OCI-LY3 (cell line): ENCODE measurements around the gene GRIN1.

Experiments used
- EZH2phosphoT487 ChIP-seq: fragments of 200-600 bp; shearing (Covaris generic); IDR thresholded peaks from 2 replicates; pipeline ENCODE4 v1.6.1; 2018; ENCODE audit warnings: antibody characterized with exemption, mixed run types, low read depth
- TF ChIP-seq, protein P1 (sequence below): fragments of 200-600, 300-600 bp; sonication (generic); IDR thresholded peaks from 2 replicates; pipeline ENCODE4 v1.5.1; 2014; ENCODE audit warnings: antibody characterized with exemption, low read length, low read depth

DNA sequence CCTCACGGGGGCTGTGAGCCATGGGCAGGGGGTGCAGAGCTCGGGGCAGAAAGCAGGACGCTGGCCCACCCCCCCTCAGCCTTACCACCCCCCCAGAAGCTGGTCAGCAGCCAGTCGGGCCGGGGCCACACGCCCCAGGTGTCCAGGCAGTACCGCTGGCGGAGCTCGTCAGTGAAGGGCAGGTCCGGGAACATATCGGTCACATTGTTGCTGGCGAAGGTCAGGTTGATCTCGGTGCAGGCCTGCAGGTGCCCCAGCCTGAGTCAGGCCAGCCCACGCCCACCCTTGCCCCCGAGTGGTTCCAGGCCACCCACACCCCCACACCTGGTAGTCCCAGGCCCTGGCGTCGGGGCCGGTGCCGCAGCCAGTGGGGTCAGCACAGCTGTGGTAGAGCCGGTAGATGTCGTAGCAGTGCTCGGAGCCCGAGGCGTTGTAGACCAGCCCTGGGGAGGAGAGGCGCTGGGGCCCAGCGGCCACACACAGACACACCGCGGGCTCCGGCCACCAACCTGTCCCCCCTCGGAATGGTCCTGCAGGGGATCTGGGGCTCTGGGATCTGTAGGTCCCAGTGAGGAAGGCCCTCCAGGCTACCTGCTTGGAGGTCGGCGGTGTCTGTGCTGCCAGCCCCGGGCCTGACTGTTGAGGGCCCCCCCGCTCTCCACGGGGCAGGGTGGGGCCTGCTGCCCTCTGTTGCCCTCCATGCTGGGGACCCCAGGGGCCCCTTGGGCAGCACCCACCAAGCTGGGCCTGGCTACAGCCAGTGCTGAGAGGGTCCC lies 27.0 kb upstream of the GRIN1 start:
- TF ChIP-seq, protein P1, sequence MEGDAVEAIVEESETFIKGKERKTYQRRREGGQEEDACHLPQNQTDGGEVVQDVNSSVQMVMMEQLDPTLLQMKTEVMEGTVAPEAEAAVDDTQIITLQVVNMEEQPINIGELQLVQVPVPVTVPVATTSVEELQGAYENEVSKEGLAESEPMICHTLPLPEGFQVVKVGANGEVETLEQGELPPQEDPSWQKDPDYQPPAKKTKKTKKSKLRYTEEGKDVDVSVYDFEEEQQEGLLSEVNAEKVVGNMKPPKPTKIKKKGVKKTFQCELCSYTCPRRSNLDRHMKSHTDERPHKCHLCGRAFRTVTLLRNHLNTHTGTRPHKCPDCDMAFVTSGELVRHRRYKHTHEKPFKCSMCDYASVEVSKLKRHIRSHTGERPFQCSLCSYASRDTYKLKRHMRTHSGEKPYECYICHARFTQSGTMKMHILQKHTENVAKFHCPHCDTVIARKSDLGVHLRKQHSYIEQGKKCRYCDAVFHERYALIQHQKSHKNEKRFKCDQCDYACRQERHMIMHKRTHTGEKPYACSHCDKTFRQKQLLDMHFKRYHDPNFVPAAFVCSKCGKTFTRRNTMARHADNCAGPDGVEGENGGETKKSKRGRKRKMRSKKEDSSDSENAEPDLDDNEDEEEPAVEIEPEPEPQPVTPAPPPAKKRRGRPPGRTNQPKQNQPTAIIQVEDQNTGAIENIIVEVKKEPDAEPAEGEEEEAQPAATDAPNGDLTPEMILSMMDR, result no peak
- no peak for TF ChIP-seq EZH2phosphoT487
